Mucosa of stomach (tissue), 1 donor: Measurements from ENCODE around the gene ANKH.

Source experiments
- H3K27me3 ChIP-seq: one replicate; pipeline ENCODE4 v1.7.0; 2013; ENCODE audit warnings: mild to moderate bottlenecking, low read length; ENCODE audit not compliant: control insufficient read depth, insufficient read depth
- H3K36me3 ChIP-seq: one replicate; pipeline ENCODE4 v1.7.0; 2013; ENCODE audit warnings: low read length; ENCODE audit not compliant: control insufficient read depth, insufficient read depth
- H3K4me1 ChIP-seq: one replicate; pipeline ENCODE4 v1.7.0; 2013; ENCODE audit warnings: mild to moderate bottlenecking, low read length; ENCODE audit not compliant: control insufficient read depth, insufficient read depth
- H3K4me3 ChIP-seq: one replicate; pipeline ENCODE4 v1.7.0; 2013; ENCODE audit warnings: low read length
- H3K9ac ChIP-seq: one replicate; pipeline ENCODE4 v1.7.0; 2013; ENCODE audit warnings: mild to moderate bottlenecking, low read length, moderate library complexity
- H3K9me3 ChIP-seq: one replicate; pipeline ENCODE4 v1.7.0; 2013; ENCODE audit warnings: mild to moderate bottlenecking, low read length, moderate library complexity; ENCODE audit not compliant: control insufficient read depth
- donor health status: Pancreatic carcinoma.

ANKH gene

DNA sequence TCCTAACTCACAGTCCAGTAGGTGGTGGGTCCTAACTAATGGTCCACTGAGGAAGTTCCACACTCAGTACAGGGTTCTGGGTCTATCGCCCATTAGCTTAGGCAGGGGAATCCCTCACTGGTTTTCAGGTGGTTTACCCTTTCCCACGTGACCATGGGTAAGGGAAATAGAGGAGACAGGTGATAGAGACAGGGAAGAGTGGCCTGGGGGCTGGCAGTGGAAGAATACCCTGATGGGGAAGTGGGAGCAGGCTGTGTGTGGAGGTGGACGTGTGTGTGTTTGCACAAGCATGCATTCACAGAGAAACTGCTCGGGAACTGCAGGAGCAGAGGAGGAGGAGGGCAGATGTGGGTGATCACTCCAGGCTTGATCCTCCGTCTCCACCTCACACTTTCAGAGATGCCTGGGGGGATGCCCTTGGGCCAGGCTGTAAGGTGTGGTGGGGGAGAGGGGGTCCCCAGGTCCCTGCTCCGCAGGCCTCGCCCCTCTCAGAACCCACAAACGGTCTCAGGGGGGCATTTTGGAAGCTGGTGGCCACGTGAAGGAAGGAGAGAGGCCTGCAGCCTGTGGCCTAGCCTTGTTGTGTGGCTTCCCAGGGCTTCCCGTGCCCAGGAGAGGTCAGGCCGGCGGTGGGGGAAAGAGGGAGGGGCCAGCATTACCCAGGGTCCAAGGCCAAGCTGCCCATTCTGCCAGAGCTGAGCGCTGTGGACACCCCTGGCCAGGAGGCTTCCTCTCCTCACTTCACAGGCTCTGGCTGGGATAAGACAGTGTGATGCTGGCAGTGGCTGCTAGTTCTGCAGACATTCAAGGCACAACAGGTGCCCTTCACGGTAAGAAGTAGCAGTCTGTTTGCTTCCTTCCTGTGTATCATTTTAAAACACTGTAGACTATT lies 127.0 kb downstream of the ANKH start:
- Histone ChIP-seq H3K9me3 (no peaks in the 10 kb centered on the region), H3K27me3 (no peaks in the 10 kb centered on the region), H3K36me3 (no peaks in the 10 kb centered on the region), H3K9ac (no peak overlapping the region), H3K4me3 (no peak overlapping the region), H3K4me1 (no peaks in the 10 kb centered on the region)

DNA sequence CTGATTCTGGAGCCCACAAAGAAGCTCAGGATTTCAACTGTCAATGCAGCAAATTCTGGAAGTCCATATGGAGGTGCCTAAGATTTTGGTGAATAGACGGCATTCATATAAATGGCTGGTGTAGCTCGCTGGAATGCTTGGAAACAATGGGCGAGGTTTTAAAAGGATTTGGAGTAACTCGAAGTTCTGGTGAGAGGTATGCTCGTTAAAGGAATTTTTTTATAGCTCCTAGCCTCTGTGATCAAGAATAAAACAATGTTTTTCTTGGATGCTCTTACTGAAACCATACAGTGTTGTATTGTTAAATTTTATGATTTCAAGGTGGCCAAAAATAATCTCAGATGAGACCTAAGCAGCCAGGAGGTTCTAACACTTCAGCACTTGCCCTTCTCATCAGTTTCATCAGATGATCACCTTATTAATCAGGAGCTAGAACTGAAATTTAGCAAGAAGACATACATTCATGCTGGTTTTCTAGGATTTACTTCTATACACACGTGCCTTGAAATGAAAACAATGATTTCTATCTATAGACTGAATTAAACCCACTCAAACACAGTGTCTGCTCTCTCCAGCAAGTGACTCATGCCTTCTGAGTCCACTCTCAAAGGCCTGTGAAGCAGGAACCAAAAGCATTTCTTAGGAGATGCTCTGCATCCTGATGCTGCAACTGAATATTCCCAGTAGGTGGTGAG lies 127.8 kb downstream of the ANKH start:
- H3K27me3 ChIP-seq: no peaks in the 10 kb centered on the region
- H3K4me3 ChIP-seq: no peak overlapping the region
- no peaks in the 10 kb centered on the region for H3K9me3 ChIP-seq
- no peaks in the 10 kb centered on the region for H3K4me1 ChIP-seq
- no peaks in the 10 kb centered on the region for H3K36me3 ChIP-seq
- H3K9ac ChIP-seq: no peak overlapping the region

DNA sequence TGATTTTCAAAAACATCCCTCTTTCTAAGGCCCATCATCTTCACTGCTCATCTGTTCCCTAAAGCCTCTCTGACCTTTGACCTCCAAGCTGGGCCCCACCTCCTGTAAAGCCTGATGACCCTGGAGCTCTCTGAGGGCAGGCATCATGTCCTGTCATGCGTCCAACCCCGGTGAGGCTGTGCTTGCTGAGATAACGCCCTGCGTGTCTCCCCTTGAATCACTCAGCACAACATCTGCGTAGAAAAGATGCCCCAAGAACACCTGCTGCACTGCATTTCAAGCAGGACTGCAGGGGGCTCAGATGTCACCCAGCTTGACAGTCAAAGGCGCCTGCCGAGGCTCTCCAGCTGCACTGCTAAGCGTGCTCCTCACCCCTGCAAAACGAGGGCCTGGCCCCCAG lies 129.1 kb downstream of the ANKH start:
- no peak overlapping the region for H3K9ac ChIP-seq
- no peaks in the 10 kb centered on the region for H3K4me1 ChIP-seq
- no peaks in the 10 kb centered on the region for H3K36me3 ChIP-seq
- H3K4me3 ChIP-seq: no peak overlapping the region
- H3K27me3 ChIP-seq: no peaks in the 10 kb centered on the region
- H3K9me3 ChIP-seq: no peaks in the 10 kb centered on the region

DNA sequence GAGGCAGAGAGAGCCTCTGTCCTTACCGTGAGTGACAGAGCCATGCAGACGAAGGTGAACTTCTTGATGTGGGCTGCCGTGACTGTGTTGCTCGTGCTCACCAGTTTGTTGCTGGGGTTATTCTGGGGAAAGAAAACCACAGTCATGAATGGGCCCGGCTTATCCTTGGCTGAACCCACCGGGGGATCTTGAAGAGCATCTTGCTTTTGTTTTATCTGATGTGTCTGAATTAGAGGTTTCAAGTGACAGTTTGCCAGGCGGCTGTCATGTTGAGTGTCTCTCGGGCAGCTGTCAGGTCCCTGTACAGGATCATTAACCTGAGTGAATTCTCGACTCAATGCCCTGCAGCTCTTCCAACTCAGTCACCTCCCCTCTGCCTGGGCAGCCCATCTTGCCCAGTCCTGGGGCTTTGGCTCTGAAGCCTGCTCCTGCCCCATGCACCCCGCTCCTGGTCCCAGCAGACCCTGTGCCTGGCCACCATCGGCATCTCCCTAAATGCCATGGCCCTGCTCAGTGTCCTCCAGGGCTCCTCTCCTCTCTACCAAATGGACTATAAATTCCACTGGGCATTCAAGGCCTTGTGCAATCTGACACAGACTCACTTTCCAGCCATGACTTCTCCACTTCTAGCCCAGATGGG lies 129.7 kb downstream of the ANKH start:
- no peak overlapping the region for H3K4me3 ChIP-seq
- no peaks in the 10 kb centered on the region for H3K27me3 ChIP-seq
- H3K9ac ChIP-seq: no peak overlapping the region
- no peaks in the 10 kb centered on the region for H3K4me1 ChIP-seq
- H3K36me3 ChIP-seq: no peaks in the 10 kb centered on the region
- no peaks in the 10 kb centered on the region for H3K9me3 ChIP-seq

DNA sequence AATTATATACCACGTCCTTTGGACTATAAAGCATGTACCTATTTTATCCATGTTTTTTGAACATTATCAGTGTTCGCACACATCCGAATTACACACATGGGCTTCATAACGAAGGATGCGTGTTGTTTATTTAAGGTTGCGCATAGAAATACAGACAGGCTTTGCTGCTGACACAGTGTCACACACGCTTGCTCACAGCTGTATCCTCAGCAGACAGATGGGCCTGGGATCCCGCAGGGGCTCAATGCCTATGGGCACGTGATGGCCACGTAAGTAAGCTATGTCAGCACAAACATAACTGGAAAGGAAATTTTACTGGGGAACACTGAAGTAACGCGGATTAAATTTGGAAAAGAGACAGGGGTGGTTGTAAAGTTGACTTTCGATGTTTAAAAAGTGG lies 130.4 kb downstream of the ANKH start:
- Histone ChIP-seq H3K27me3 (no peaks in the 10 kb centered on the region), H3K36me3 (no peaks in the 10 kb centered on the region), H3K9me3 (no peaks in the 10 kb centered on the region), H3K9ac (no peak overlapping the region), H3K4me3 (no peak overlapping the region), H3K4me1 (no peaks in the 10 kb centered on the region)

DNA sequence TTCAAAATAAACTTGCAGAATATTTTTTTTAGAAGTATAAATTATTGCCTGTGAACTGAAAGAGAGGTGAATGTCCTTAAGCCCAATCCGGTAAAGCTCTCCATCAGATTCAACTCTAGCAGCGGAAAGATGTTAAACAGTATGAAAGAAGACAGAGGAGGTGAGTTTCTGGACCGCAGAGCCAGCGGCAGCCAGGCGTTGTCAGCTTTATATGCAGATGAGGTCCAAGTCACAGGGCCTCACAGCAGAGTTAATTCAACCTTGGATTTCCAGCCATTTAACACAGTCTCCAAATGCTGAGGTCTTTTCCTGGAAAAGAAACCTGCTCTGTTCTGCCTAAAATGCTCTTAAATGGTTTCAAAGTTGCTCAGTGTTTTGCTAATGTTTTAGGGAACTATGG lies 131.6 kb downstream of the ANKH start:
- Histone ChIP-seq H3K4me1 (no peaks in the 10 kb centered on the region), H3K4me3 (no peak overlapping the region), H3K9me3 (no peaks in the 10 kb centered on the region), H3K9ac (no peak overlapping the region), H3K36me3 (no peaks in the 10 kb centered on the region), H3K27me3 (no peaks in the 10 kb centered on the region)

DNA sequence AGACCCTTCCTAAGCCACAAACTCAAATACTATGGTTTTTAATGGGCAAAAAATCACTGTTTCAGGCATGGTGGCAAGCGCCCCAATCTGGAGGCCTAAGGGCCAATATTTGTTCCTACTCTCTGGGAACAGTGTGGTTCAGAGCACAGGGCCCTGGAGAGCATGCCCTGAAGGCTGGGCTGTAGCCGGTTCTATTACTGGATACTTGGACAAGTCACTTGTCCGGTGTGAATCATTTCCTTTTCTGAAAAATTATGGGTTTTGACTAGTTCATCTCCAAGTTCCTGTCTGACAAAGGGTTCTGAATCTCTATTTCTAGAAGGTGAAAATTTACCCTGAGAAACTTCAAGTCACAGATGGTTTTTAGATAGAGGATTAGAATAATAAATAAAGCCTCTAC lies 132.0 kb downstream of the ANKH start:
- Histone ChIP-seq H3K9ac (no peak overlapping the region), H3K4me1 (no peaks in the 10 kb centered on the region), H3K9me3 (no peaks in the 10 kb centered on the region), H3K4me3 (no peak overlapping the region), H3K27me3 (no peaks in the 10 kb centered on the region), H3K36me3 (no peaks in the 10 kb centered on the region)

DNA sequence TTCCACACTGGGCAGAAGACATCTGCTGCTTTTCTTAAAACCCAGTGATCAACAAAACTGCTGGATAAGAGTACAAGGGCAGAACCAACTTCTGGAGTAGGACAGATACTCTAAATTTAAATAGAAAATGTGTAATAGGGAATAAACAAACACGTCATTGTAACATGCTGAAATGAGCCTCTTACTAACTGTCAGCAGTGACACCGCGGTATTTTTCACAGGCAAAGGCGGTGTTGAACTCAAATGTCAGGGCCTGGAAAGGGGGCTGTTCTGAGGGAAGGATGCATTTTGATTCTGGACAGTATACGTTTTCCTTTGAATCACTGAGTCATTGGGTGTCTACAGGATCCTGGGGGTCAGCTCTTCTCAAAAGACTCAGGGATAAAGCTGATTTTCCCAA lies 133.5 kb downstream of the ANKH start:
- no peaks in the 10 kb centered on the region for H3K4me1 ChIP-seq
- no peak overlapping the region for H3K9ac ChIP-seq
- H3K36me3 ChIP-seq: no peaks in the 10 kb centered on the region
- H3K27me3 ChIP-seq: no peaks in the 10 kb centered on the region
- no peaks in the 10 kb centered on the region for H3K9me3 ChIP-seq
- H3K4me3 ChIP-seq: no peak overlapping the region

DNA sequence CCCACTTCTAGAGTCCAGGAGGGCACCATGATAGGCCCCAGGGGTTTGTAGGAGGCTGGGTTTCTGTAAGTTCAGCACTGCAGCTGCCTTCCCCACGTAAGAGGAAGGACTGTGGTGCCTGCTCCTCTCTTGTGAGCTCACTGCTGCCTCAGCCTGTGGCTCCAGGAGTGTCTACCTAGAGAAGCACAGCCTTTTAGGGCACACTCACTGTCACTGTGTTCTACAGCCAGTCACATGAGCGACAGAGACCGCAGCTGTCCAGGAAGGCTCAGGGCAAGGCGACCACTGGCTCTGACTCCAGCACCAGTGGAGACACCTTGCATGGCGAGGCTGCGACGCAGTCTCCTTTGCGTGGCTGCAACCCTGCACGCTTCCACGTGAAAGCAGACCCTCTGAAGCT lies 134.3 kb downstream of the ANKH start:
- H3K36me3 ChIP-seq: no peaks in the 10 kb centered on the region
- no peaks in the 10 kb centered on the region for H3K9me3 ChIP-seq
- H3K4me1 ChIP-seq: no peaks in the 10 kb centered on the region
- no peak overlapping the region for H3K4me3 ChIP-seq
- no peaks in the 10 kb centered on the region for H3K27me3 ChIP-seq
- no peak overlapping the region for H3K9ac ChIP-seq

DNA sequence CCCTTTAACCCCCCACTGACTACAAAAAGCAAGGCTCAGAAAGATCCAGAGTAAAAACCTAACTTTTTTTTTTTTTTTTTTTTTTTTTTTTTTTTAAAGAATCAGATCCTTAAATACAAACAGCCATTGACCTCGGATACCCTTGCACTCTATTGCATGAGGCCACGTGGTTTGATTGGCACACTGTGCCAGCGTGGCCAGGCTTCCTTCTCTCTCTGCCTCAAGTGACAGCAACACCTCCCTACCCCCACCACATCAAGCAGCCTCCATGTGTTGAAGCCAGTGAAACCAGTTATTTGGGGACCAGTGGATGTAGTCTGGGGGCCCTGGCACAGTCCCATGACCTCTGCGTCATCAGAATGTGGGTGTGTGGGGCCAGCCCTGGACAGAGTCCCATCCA lies 135.6 kb downstream of the ANKH start:
- H3K9me3 ChIP-seq: no peaks in the 10 kb centered on the region
- no peaks in the 10 kb centered on the region for H3K27me3 ChIP-seq
- H3K9ac ChIP-seq: no peak overlapping the region
- no peaks in the 10 kb centered on the region for H3K4me1 ChIP-seq
- H3K36me3 ChIP-seq: no peaks in the 10 kb centered on the region
- H3K4me3 ChIP-seq: no peak overlapping the region

DNA sequence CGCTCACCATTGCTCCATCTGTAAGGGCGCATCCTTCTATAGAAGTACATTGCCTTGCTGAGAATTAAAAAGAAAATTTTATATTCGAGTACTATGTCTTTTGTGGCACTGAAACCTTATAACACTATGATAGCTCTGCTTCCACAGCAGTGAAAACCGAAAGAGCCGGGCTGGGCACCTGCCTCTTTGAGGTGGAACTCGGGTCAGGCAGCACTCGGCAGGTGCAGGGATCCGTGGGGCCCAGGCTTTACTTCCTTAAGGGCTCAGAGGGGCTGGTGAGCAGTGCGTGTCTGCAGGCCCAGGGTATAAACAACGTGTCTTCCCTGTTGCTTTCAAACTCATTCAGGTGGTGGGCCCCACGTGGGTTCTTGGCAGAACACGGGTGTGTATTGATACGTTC lies 137.2 kb downstream of the ANKH start:
- Histone ChIP-seq H3K9me3 (no peaks in the 10 kb centered on the region), H3K27me3 (no peaks in the 10 kb centered on the region), H3K36me3 (no peaks in the 10 kb centered on the region), H3K4me1 (no peaks in the 10 kb centered on the region), H3K9ac (no peak overlapping the region), H3K4me3 (no peak overlapping the region)

DNA sequence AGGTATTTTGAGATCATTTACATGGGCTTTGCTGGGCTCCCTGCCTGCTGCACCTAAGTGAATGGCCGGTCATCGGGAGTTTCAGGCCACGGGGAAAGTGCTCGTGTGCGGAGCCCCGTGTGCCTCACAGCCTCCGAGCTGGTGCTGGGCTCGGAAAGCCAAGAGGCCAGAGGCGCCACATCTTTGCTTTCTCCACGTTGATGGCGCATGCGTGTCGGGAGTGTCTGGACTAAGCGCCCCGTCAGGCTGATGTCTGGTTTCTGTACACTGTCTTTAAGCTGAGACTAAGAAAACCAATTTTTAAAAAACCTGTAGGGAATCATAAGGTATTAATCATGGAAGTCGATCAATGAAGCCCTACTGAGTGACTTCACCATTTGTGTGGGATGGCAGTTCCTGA lies 137.9 kb downstream of the ANKH start:
- peaks cover under 1% of the 10 kb centered on the region for H3K4me1 ChIP-seq
- no peak overlapping the region for H3K4me3 ChIP-seq
- H3K36me3 ChIP-seq: no peaks in the 10 kb centered on the region
- H3K9me3 ChIP-seq: no peaks in the 10 kb centered on the region
- no peak overlapping the region for H3K9ac ChIP-seq
- no peaks in the 10 kb centered on the region for H3K27me3 ChIP-seq
